ENCODE results near the gene MRPS7.

DNA sequence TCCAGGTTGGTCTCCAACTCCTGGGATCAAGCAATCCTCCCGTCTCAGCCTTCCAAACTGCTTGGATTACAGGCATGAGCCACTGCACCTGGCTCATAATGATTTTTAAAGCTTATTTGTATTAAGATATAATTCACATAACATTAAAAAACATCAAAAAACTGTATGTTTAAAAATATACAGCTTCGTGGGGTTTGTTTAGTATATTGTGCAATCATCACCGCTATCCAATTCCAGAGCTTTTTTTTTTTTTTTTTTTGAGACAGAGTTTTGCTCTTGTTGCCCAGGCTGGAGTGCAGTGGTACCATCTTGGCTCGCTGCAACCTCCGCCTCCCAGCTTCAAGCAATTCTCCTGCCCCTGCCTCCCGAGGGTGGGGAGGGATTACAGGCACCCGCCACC, 38.6 kb downstream of the MRPS7 start:
- TF ChIP-seq, protein P1, sequence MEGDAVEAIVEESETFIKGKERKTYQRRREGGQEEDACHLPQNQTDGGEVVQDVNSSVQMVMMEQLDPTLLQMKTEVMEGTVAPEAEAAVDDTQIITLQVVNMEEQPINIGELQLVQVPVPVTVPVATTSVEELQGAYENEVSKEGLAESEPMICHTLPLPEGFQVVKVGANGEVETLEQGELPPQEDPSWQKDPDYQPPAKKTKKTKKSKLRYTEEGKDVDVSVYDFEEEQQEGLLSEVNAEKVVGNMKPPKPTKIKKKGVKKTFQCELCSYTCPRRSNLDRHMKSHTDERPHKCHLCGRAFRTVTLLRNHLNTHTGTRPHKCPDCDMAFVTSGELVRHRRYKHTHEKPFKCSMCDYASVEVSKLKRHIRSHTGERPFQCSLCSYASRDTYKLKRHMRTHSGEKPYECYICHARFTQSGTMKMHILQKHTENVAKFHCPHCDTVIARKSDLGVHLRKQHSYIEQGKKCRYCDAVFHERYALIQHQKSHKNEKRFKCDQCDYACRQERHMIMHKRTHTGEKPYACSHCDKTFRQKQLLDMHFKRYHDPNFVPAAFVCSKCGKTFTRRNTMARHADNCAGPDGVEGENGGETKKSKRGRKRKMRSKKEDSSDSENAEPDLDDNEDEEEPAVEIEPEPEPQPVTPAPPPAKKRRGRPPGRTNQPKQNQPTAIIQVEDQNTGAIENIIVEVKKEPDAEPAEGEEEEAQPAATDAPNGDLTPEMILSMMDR (IDR thresholded peaks at IDR 0.05; ENCODE audit: insufficient read depth, low read depth, low read length), result no peak
- TF ChIP-seq EZH2 (IDR thresholded peaks at IDR 0.05; ENCODE audit: insufficient read depth, low read length), result no peak
